ENCODE data around the gene FBXO48.

Gene FBXO48

DNA sequence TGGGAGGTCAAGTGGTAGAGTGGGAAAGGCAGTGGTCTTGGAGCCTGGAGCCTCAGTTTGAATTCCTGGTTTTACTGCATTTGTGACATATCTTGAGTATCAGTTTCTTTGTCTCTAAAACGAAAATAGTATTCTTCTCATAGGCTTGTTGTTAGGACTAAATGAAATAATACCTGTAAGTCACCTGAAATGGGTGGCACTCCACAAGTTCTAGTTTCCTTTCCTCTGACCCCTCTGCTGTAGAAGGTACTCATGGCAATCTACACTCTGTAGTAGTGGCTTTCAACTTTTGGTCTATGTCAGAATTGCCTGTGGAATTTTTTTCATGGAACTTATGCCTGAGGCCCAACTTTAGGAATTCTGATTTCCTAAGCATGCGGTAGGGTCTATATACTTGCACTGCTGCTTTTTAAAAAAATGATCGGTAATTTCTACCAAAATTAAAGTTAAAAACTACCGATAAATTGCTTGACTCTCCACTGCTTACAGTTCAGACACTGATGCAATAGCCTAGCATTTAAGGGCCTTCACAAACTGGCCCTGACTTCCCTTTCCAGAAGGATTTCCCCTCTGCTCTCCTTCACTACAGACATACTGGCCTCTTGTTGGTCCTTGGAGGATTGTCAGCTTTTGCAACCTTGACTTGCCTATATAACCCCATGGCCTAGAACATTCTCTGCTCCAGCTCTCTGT is 54.8 kb downstream of the FBXO48 start:
- DNase-seq (ENCODE audit: low spot score) = no peak

GRCh38 chr2:68411397-68412126 is 55.5 kb downstream of the FBXO48 start:
- no peak for DNase-seq (ENCODE audit: low spot score)
